Activated gamma-delta T cell treated with Interleukin-2 at 50 U/mL for 16 hours (primary cell): ENCODE results near the gene FRMD5.
"Not testable (repeated sequence)": the region's sequence is repeated elsewhere in the genome, so short reads cannot be mapped to it uniquely, and the experiment has no call there.

ENCODE experiments used
- DNase-seq: peaks from one replicate; pipeline ENCODE4 v3.0.0-alpha.2; 2020

The FRMD5 gene

DNA sequence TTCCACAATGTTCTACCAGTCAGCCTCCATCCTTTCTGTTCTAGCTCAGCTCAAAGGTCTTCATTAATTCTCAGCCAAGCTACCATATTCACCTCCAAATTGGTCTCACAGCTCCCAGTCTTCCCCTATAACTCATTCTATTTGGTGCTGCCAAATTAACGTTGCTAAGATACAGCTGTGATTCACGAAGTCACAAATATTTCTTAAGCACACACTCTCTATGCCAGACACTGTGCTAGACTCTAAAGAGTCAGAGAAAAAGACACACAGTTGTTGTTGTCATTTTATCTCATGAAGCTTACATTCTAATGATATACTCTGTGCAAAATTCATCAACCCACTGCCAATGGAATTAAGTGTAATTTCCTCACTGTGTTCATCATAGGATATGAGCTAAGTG, 102.8 kb downstream of the FRMD5 start:
- DNase-seq: no peak

DNA sequence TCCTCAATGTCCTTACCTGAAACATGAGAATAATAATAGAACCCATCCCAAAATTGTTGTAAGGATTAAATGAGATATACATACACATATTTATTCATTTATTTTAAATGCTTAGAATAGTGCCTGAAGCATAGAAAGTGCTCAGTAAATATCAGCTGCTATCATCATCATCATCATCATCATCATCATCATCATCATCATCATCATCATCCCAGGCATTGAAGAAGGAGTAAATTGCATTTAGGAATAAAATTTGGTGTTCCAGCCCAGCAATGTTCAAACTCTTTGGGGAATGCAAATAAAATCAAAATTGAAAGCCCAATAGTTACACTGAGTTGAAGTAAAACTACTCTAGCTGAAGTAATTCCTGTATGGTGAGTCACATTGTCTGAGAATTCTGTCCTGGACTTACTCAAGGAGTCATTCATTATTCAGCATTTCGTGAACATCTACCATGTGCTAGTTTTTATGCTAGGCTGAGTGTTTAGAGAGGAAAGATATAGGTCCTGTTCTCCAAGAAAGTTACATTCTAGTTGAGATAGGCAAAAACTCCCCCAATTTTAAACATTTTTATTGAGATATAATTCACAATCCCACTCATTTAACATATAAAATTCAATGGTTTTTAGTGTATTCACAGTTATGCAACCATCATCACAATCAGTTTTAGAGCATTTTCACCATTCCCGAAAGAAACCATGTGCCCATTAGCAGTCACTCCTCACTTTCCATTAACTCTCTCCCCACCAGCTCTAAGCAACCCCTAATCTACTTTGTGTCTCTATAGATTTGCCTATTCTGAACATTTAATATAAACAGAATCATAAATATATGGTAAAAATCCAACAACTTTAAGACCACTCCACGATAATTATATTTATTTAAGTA, 107.2 kb downstream of the FRMD5 start:
- DNase-seq: no peak

DNA sequence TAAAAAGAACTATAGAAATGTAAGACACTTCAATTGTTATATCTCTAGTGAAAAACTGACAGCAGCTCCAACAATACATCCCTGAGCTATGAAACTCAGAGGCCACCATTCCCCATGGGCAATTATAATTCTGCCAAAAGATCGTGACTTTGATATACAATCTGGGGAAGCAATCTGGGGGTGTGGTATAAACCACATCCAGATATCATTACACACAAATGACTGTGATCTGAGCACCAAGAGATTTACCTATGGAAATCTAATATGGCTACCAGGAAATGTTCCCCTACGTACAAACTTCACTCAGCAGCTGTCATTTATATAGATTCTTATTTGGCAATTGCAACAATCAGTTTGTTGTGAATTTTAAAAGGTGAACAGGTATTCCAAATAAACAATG, 110.3 kb downstream of the FRMD5 start:
- no peak for DNase-seq

DNA sequence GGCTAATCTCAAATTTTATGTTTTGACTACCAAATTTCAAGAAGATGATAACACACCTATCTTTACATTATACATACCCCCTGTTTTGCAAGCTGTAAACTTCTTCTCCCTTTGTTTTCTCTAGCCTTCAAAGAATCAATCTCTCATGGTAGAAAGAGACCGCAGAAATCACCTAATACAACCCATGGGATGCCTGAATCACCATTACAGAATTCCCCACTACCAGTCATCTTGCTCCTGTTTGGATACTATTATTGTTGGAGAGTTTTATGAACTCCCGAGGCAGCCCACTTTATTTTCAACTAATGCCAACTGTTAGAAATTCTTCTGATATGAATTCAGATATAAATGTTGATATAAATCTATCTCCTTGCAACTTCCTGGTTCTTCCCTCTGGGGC, 110.9 kb downstream of the FRMD5 start:
- DNase-seq: no peak

GRCh38 chr15:44082558-44083157, 112.4 kb downstream of the FRMD5 start:
- no peak for DNase-seq

DNA sequence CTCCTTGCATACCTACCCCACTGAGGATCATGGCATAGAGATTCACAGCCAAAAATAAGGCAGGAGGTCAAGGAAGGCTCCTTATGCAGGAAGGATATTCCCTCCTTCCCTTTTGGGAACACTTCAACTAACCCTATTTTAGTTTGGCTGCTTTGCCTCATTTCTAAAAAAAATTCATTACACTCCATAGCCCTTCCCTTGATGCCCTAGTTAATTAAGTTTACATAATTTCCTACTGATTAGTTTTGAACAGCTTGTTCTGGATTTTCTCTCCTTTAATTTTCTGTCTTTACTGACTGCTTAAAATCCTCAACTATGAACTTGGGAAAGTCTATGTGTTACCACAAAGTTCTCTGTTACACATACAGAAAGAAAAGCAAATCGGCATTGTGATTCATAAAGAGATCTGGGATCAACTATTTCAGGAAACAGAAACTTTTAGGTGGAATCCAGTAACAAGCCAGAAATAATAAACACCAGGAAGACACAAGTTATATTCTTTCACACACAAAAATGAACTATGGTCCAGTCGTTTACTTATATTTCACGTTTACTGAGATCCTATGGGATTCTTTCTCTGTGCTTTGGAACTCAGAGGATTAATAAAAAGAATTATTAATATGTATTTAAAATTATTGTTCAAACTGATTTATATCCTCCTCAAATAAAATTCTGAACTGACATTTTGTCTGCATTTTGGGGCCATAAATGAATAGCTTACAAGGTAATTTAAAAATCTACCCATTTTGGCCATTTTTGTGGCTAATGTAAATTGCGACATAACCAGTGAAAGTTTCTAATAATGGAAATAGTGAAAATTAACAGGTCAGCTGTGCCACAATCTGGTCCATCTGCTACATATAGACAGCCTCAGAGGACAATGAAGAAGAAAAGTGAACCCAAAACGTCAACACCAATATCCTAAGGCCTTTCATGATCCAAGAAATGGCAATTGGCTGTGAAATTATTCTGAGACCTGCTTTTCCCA, 113.8 kb downstream of the FRMD5 start:
- DNase-seq: no peak

DNA sequence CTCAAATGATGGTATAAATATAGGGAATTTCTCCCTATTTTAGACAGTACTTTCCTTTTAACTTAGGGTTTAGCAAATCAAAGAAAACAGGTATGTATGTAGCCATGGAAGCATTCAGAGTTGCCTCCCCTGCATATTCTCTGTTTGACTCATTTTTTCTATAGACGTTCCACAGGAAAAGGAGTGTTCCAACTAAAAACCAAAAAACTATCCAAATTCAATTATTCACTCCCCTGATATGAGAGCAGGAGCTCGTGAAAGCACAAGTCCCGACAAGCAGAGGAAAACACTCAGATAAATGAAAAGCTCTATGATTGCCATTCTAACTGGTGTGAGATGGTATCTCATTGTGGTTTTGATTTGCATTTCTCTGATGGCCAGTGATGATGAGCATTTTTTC, 119.5 kb downstream of the FRMD5 start:
- DNase-seq: no peak

DNA sequence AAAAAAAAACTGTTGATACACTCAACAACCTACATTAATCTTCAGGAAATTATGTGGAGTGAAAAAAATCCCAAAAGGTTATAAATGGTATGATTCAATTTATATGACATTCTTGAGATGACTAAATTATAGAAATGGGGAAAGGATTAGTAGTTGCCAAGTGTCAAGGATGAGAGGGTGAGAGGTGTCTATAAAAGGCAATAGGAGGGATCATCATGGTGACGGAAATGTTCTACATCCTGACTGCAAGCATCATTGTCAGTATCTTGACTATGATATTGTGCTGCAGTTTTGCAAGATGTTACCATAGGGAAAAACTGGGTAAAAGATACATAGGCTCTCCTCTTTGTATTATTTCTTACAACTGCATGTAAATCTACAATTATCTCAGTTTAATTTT, 125.6 kb downstream of the FRMD5 start:
- DNase-seq: no peak

DNA sequence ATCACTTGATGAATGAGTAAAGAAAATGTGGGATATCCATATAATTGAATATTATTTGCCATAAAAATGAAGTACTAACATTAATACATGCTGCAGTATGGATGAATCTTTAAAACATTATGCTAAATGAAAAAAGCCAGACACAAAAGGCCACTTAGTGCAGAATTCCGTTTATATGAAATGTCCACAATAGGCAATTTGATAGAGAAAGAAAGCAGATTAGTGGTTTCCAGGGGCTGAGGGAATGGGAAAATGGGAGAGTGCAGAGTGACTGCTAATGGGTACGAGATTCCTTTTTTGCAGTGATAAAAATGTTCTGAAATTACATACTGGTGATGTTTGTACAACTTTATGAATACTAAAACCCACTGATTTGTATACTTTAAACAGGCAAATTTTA, 126.7 kb downstream of the FRMD5 start:
- no peak for DNase-seq

DNA sequence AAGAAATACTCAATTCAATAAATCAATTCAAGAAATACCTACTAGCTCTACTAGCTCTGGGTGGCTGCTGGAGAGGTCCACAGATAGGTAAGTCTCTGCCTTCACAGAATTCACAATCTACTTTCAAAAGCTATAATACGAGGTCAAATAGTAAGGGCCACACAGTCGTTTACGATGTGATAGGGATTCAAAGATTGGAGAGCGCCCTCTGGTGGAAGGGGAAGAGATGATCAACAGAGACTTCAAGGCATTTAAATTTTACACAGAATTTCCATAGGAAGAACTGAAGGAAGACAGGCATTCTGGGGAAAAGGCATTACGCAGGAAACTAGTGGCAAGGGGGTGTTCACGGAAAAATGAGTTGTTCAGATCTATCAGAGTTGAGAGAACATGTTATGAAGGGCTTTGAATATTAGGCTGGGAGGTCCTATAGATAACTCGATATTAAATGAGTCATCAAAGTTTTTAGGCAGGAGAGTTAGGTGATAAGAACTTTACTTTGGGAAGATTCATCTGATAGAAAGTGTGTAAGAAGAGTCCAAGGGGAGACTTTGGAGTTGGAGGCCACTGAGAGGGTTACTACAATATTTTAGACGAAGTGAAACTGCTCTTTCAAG, 128.8 kb downstream of the FRMD5 start:
- DNase-seq: peak; percentile 50

DNA sequence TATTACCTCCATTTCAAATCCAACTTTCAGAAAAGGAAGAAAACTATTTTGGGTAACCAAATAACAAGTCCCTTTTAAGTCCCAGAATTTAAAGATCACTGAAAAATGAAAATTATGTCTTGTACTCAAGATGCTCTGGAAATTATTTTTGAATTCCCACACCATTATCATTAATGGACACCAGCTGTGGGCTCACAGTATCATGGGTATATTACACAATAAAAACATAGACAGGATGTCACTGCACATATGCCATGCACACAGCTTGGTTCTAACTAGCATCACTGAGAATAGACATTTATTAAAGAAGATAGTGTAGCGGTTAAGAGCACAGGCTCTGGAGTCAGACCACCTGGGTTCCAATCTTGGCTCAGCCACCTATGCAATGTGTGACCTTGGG, 130.4 kb downstream of the FRMD5 start:
- DNase-seq: no peak

- DNase-seq: no peak
These were observed 136.9 kb downstream of the FRMD5 start for GRCh38 chr15:44058126-44058525.

DNA sequence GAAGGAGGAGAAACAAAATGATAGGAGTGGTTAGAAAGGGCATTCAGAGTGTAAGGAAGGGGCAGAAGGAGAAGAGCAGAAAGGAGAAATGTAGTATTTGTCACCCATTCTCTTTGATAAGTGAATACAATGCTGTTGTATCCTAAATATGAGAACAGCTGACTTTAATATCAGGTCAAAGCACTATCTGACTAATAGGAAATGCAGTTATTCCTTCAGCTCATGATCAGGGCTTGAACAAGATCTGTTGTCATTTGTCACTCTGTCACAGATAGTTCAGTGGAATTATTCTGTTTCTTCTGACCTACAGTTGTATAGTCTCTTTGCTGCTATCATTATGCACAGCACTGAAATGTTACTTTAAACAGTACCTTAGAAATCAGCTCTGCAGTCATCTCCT, 149.4 kb downstream of the FRMD5 start:
- DNase-seq: no peak

DNA sequence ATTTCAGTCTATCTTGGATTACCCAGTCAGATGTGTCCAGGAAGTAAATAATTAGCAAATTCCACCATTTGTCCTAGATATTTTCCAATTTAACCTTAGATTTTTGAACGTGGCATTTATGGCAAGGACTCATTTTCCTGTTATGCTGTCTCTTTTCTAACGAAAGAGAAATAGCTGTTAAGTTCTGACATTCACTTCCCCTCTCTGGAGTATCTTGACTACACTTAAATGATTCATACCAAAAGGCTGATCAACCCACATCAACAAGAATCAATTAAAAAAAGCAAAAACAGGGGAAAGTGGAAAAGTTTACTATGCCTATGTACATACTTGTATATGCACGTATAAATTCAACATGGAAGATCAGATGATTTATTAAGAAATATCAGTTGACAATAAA, 149.9 kb downstream of the FRMD5 start:
- DNase-seq: no peak

DNA sequence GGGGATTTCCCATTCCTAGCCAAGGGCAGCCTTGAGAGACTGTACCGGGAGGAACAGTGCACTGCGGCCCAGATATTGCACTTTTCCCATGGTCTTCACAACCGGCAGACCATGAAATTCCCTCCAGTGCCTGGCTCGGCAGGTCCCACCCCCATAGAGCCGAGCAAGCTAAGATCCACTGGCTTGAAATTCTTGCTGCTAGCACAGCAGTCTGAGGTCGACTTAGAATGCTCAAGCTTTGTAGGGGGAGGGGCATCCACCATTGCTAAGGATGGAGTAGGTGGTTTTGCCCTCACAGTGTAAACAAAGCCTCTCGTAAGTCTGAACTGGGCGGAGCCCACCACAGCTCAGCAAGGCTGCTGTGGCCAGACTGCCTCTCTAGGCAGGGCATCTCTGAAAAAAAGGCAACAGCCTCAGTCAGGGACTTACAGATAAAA, 156.3 kb downstream of the FRMD5 start:
- no peak for DNase-seq

- DNase-seq: no peak
These were observed 159.0 kb downstream of the FRMD5 start for GRCh38 chr15:44035781-44036699.

- no peak for DNase-seq
These were observed 160.0 kb downstream of the FRMD5 start for GRCh38 chr15:44034933-44035624.

GRCh38 chr15:44034334-44034733, 160.7 kb downstream of the FRMD5 start:
- no peak for DNase-seq

GRCh38 chr15:44033894-44034293, 161.2 kb downstream of the FRMD5 start:
- DNase-seq: no peak

- DNase-seq: not testable (repeated sequence)
These were observed 162.3 kb downstream of the FRMD5 start for GRCh38 chr15:44032820-44033219.

- no peak for DNase-seq
These were observed 165.0 kb downstream of the FRMD5 start for GRCh38 chr15:44029940-44030568.
